DMS 273 (cell line): ENCODE results near the gene MOB1B.
A peak's percentile ranks its signal among the peaks of the same experiment; 100 is the strongest.

Experiments
- DNase-seq: peaks from one replicate; lab custom pipeline; 2025; ENCODE audit not compliant: unreplicated experiment; lab: John Stamatoyannopoulos, UW

Gene MOB1B

DNA sequence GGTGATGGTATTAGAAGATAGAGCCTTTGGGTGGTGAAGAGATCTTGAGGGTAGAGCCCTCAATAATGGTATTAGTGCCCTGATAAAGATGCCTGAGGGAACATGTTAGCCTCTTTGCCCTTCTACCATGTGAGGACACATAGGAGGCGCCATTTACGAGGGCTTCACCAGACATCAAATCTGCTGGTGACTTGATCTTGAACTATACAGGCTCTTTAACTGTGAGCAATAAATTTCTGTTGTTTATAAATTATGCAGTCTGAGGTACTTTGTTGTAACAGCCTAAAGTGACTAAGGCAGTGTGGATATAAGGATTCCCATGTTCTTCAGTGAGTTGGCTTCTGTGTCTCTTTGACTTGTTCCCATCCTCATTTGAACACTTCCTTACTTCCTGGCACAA lies 11.8 kb downstream of the MOB1B start:
- no peak for DNase-seq

DNA sequence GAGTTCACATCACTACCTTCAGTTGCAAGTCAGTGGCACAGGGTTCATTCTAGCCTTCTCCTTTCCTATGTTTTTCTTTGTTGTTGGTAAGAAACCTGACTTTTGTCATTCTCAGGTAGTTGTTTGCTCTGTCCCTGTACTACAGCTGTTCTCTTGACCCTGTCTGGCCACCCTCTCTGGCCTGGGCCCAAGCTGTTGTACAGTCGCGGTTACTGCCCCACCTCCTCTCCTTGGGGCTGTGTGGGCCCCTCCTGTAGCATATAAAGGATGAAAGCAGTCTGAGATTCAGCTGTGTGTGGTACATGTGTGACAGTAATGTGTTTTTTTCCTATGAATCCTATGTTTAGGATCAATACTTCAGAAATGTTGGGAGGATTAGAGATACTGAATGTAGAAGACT lies 12.5 kb downstream of the MOB1B start:
- DNase-seq, result no peak

DNA sequence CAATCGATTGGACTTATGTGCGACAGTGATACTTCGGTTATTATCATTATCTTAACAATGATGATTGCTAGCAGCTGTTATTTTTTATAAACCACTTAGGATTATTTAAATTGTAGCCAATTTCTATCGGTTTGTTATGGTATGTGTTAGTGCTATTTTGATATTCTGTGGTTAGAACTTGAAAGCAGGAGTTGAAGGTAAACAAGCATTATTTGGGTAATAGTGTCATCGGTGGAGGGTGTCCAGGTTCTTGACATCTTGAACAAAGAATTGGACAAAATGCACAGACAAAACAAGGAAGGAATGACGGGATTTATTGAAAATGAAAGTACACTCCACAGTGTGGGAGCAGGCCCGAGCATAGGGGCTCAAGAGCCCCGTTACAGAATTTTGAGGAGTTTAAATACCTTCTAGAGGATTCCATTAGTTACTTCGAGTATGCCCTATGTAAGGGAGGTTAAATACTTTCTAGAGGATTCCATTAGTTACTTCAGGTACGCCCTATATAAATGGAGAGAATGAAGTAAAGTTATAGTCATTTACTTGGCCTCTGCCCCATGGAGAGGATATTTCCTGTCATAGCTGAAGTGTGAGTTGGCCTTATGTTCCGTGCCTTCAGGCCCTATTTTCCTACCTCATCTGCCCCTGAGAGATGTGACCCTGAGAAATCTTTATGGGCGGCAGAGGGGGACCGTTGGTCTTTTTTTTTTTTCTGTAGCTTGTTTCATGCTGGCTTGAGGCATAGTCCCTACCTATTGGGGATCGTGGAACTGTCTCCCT lies 13.1 kb downstream of the MOB1B start:
- no peak for DNase-seq

DNA sequence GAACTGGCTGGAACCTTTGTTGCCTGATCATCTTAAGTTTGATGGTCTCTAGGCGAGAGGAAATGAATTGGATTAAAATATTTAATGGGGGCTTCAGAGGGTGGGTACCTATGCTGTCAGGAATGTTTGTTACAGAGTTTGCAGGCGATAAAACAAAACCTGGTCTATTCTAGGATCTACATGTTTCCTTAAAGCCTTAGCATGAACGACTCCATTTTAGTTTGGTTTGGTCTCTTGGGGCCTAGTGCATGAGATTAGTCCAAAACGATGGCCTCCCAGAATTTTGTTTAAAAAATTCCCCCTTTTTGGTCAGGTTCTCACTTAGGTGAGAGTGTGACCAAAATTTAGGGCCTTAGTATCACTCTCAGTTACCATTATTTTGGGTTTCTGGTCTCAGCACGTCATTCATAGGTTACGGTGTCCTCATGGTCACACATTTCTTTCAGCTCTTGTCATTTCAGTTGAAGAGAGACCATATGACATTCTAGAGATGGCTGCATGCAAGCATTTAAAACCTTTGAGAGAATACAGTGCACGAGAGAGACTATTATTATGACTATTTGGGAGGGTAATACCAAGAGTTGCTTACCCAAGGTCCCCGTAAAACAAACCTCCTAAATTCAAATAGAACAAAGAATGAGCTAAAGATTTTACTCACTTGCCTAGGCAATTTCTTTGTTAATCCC lies 13.8 kb downstream of the MOB1B start:
- DNase-seq, result no peak

DNA sequence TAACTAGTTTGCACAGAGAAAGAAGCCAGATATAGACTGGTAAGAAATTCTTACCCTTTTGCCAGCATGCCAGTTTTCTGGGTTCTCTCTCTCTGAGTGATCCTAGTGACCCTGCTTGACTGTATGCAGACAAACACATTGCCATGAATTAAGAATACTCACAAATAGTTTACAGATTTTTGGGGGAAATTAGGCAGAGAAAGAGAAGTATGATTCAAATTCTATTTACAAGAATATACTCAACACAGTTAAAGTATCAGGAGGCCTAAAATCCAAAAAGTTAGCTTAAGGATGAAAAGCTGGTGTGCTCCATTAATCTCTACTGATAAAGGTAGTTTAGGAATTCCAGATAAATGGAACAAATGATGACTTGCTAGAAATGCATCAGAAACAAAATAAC lies 18.4 kb downstream of the MOB1B start:
- no peak for DNase-seq

DNA sequence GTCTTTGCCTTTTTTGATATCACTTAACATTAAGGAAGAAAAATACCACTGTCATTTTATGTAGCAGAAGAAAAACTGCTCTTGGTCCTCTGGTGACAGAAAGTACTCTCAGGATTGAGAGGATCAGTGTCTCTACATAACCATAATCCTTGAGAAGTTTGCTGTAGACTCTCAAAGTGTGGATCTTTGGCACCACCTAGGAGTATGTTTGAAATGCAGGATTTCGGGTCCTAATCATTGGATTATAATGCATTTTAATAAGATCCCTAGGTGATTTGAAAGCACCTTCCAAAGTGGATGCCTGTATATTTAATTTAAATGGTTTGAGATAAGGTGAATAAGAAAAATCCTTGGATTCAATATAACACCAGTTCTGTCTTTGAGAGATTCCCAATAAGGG lies 23.2 kb downstream of the MOB1B start:
- no peak for DNase-seq

DNA sequence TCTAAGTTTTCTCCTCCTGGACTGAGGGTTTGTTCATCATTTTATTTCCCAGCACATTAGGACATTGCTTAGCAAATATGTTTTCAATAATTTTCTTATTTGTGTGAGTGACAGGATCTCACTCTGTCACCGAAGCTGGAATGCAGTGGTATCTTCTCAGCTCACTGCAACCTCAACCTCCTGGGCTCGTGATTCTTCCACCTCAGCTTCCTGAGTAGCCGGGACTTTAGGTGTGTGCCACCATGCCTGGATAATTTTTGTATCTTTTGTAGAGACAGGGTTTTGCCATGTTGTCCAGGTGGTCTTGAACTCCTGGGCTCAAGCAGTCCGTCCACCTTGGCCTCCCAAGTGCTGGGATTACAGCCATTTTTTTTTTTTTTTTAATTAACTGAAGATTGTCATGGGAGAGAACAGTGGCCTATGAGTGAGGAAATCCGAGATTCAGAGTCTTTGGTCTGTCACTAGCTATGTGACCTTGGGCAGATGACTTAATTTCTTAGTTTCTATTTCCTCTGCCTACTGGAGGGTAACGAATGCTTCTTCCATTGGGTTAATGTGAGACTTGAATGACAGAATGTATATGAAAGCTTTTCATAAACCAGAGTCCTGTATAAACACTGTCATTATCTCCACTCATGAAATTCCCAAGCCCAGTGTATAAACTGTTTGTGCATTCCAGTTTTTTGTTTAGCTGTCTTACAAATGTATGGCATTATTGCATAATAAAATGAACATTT lies 23.9 kb downstream of the MOB1B start:
- no peak for DNase-seq

DNA sequence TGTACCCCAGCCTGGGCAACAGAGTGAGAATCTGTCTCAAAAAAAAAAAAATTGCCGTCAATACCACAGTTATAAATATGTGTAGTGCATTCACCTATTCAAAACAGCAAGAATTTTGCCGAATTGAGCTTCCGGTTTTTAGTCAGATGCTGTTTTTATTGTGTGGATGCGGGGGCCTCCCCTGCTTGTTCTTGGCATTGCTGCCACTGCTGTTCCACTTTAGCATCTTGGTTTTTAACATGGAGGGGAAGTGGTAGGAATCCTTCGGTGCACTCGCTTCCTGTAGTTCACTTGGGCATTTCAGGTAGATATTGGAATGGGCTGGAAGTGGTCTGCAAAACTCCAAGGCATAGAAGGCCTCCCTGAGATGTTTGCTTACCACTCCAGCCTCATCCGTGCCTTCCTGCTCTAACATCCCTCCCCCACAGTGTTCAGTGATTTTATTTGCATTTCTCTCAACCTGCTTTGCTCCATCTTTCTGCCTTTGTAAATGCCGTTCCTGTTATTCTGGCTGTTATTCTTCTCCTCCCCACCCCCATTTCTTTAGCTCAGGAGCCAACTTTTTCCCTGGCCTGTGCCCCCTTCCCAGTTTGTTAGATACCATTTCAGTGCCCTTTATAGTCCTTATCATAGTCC lies 25.5 kb downstream of the MOB1B start:
- no peak for DNase-seq

DNA sequence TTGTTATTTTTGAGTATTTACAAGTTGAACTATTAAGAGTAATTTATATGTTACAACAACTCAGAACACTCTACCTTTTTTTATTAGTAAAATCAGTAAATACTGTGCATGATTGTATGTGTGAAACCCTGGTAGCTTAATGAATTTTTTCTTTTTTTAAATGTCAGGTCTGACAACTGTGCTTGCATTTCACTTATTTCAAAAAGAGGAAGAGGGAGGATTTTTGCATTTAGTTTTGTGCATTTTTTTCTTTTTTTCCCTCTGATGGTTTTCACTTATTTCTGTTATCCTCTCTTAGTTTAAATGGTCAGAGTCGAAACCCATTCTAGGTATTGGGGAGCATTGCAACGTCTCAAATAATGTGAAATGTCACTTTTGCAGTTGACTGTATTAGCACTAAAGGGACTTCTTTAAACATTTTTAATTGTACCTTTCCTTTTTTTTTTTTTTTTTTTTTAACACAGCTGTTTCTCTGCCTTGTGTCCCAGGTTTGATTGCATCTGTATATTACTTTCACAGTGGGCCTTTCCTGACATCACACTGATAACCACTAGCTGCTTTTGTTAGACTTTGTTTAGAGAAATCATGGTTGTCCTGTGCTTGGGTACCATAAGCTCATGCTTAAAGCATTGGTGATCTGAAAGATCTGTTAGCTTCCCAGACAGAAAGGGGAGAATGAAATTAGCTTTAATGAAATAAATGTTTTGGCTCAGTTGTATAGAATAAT lies 28.5 kb downstream of the MOB1B start:
- peak; percentile 2 for DNase-seq

DNA sequence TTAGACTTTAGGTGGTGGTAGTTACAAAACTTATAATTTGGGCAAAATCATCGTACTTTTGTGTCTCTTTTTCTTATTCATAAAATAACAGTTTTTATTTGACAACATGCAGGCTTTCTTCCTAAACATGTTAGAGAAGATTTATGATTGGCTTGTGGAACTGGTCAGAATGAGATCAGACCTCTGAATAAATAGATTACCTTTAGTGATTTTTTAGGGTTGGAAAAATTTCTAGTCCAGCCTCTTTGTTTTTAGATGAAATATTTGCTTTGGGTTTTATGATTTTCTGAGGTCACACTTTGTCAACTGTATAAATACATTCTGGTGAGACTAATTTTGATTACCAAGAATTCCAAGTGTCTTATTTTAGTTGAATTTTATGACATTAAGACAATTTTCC lies 29.2 kb downstream of the MOB1B start:
- no peak for DNase-seq

DNA sequence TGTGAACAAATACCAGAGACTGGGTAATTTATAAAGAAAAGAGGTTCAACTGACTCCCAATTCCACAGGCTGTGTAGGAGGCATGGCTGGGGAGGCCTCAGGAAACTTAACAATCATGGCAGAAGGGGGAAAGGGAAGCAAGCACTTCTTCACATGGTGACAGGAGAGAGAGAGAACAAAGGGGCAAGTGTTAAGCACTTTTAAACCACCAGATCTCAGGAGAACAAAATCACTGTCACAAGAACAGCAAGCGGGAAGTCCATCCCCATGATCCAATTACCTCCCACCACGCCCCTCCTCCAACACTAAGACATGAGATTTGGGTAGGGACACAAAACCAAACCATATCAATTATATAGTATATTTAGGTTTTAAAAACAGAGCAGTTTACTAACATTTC lies 30.8 kb downstream of the MOB1B start:
- DNase-seq, result no peak

DNA sequence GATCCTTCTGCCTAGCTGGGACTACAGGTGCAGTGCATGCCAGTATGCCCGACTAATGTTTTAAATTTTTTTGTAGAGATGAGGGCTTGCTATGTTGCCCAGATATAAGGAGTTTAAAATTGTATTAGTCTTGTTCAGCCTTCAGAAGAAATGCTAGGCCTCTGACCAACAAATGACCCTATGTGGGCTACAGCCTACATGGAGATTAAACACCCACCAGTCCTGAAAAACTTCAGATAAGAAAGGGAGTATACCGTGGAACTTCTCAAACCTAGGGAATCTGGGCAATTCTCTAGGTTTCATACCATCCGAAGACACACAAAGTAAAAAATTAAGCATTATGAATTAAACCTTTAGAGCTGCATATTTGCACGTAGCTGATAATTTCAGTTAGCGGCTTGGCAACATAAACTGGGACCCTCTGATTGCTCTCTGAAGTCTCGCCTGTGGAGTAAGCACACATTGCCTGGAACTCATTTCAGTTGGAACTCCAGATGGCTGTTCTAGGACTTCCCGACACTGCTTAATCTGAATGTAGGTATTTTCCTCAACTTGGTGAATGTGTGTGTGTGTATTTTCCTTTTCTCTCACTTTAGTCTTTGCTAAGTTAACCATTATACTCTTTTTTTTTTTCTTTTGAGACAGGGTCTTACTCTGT lies 33.0 kb downstream of the MOB1B start:
- DNase-seq, result no peak

DNA sequence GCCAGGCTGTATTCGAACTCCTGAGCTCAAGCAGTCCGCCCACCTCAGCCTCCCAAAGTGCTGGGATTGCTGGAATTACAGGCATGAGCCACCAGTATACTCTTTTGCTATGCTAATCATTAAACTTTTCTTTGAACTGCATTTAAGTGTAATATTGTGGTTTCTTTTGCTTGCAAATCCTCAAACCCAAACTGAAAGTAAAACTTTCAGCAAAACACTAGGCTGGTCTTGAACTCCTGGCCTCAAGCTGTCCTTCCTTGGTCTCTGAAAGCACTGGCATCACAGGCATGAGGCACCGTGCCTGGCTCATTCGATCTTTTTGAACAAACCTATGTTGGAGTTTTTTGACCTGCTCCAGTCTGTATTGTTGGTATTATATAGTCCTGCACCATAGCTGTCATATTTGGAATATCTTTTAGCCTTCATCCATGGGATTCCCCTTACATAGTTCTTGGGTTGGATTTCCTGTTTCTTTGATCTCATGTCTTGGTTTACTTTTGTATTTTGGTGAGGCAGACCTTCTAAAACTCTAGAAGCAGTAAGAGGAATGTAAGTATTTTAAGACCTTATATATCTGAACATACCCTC lies 34.1 kb downstream of the MOB1B start:
- DNase-seq, result no peak

DNA sequence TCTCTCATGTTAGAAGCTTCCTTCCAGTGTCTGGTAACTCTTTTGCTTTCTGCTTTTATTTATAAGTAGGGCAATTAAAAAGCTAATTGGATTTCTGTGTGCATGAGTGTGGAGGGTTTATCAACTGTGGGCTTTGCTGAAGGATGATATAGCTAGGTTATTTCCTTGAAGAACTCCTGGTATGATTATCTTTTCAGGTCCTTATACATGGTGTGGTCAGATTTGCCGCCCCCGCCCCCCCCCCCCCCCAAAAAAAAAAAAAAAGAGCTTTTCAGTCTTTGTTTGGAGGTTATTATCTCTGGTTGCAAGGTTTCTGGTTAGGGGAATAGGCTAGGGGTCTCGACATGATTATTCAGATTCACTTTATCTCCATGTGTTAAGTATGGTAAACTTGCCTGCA lies 35.9 kb downstream of the MOB1B start:
- DNase-seq, result no peak

DNA sequence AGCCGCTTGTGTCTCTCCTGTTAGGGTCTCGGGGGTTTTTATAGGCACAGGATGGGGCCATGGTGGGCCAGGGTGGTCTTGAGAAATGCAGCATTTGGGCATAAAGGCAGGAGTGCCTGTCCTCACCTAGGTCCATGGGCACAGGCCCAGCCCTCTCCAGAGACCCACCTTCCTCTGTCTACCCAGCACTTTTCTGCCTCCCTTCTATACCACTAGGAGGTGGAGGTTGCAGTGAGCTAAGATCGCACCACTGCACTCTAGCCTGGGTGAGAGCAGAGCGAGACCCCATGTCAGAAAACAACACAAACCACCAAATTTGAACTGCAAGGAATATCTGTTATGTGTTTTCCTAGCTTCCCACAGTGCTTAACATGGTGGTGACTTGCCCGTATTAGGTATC lies 38.0 kb downstream of the MOB1B start:
- DNase-seq, result no peak

DNA sequence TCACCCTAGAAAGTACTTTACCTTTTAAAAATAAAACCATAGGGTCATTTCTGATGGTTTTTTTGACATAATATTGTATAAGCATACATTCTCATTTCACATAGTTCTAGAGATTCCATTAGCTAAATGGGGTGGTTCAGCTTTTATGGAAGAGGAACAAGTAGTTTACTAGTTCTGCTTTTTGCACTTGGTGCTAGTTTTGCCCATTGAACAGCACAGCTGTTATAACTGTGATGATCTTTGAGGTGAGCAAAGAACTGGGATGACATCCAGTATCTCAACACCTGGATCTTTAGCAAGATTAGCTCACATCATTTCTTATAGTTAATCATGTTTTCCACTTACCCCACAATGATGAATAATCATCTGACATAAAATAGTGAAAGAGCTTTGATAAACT lies 40.9 kb downstream of the MOB1B start:
- DNase-seq, result no peak

DNA sequence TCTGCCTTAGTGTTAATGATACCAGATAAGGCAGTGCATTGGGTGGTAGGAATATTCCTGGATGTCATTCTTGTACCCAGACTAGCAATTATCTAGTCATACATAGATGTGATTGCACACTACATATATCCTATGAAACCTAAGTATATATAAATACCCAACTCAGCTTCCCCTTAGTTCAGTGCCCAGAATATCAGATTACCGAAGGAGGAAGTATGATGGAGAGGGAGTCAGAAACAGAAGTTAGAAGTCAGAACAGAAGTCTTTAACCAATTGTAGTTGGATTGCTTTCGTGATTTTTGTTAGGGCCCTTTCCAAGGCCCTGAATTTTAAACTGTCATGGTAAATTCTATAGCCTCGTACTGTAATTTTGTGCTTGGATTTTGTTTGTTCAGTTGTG lies 42.9 kb downstream of the MOB1B start:
- DNase-seq, result no peak

DNA sequence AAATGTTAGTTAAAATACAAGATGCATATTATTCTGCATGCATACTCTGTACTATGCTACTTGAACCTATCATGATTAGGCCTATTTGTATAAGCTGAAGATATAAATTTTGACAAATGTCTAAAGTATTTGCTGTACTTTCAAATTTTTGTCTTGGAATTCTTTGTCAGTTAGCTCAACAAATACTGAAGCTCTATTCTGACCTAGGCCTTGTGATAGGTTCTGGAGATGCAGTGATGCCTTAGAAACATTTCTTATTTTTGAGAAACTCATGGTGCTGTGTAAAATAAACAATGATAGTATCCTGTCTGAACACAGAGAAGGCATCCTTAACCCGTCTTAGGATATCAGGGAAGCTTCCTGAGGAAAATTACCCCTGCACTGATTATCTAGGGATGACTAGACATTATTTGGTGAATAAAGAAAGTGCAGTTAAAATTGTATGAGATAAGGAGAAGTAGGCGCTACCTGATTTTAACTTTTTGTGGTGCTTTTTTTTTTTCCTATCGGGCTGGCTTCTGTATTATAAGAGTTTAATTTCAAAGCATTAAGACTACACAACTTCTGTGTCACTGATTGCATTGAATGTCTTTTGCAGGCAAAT lies 43.4 kb downstream of the MOB1B start:
- no peak for DNase-seq

DNA sequence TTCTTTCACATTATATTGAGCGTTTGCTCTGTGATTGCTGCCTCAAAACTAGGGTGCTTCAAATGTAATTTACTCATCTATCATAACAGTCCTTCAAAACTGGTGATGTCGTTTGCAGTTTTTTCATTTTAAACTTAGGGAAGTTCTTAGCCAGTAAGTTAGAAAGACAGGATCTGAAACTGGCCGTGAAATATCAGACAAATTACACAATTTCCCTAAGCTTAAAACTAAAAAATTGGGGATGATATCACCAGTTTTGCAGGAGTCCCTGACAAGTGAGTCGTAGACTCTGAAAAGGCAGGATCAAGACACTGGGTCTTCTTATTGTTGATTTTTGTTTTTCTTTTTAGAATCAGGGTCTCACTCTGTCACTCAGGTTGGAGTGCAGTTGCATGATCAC lies 44.8 kb downstream of the MOB1B start:
- no peak for DNase-seq
